Vagina (tissue), 2 donors: ENCODE results near the gene LYSMD2. TPM values are rescaled to one million over a fixed set of nuclear protein-coding genes. Genes with fewer than 3 reads are reported as not detected.

ENCODE experiments used
- DNase-seq, 2 donors: peaks; one replicate each; pipeline ENCODE4 v3.0.0-alpha.2; 2017; ENCODE audit errors: extremely low spot score in 2 of 2
- H3K27ac ChIP-seq: fragments of 200-600 bp; sonication (generic); one replicate; pipeline ENCODE4 v1.5.1; 2019
- H3K27me3 ChIP-seq: fragments of 200-600 bp; sonication (generic); one replicate; pipeline ENCODE4 v1.5.1; 2019
- H3K36me3 ChIP-seq, 2 donors: fragments of 200-600 bp; sonication (generic); one replicate each; pipeline ENCODE4 v1.5.1; 2017 to 2019
- H3K4me1 ChIP-seq: fragments of 200-600 bp; sonication (generic); one replicate; pipeline ENCODE4 v1.5.1; 2019
- H3K4me3 ChIP-seq, 2 donors: fragments of 200-600 bp; sonication (generic); 1 replicate in 1 of 2; 2 replicates in 1 of 2; pipeline ENCODE4 v1.5.1; 2016 to 2019
- H3K9me3 ChIP-seq: fragments of 200-600 bp; sonication (generic); one replicate; pipeline ENCODE4 v1.5.1; 2019
- POLR2A ChIP-seq, 2 donors: fragments of 450-650 bp; IDR thresholded peaks; one replicate each; pipeline ENCODE4 v1.6.1; 2017; ENCODE audit warnings: antibody characterized with exemption in 2 of 2, mild to moderate bottlenecking in 2 of 2, moderate library complexity in 2 of 2
- POLR2AphosphoS5 ChIP-seq, 2 donors: sonication (generic); formaldehyde crosslinking; IDR thresholded peaks; one replicate each; pipeline ENCODE4 v1.9.0; 2017; ENCODE audit warnings: antibody characterized with exemption in 2 of 2, mild to moderate bottlenecking in 2 of 2, low read depth in 1 of 2; ENCODE audit not compliant: insufficient read depth in 1 of 2
- intact Hi-C: fragments of 100-400 bp; cut with DNase I; formaldehyde crosslinking; loops from one replicate; pipeline ENCODE4 v1.15.1; 2023
- total RNA-seq: library from RNA; depleted of rRNA; stranded (reverse); fragments of >200 nt; gene quantifications from one replicate; pipeline ENCODE4 v1.2.3, GENCODE V29; 2016
- TF ChIP-seq, protein P1 (sequence below), 3 experiments: fragments of 450-650 bp in 2 of 3; fragments of 200-600 bp in 1 of 3; sonication (generic) in 1 of 3; IDR thresholded peaks; one replicate each; pipeline ENCODE4 v1.5.1; 2017 to 2019; ENCODE audit warnings: antibody characterized with exemption in 3 of 3, mild to moderate bottlenecking in 2 of 3, moderate library complexity in 2 of 3

The LYSMD2 gene
- total RNA-seq, 1 donor from 2014 or later, result 16.9 TPM

DNA sequence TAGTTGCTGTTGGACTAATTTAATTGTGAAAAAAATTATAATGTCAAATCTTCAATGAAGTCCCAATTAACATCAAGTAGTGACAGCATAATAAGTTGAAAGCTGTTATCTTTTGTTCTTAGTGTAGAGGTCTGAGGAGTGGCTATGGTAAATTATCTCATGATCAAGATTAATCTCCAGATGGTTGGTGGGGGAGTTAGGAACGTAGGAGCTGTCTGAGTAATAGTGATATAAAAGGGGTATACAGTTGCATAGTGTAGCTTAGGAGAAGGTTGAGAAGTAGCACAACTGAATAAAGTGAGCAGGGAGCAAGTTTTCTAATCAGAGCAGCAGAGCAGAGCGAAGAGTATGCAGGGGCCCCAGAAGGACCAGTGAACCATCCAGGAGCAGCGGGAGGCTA lies 33.4 kb upstream of the LYSMD2 start:
- Histone ChIP-seq H3K4me3 (no peak overlapping the region), H3K27ac (no peak overlapping the region), H3K27me3 (no peaks in the 10 kb centered on the region), H3K9me3 (no peaks in the 10 kb centered on the region), H3K36me3 (peaks cover 0 to 28% of the 10 kb centered on the region in 2 donors), H3K4me1 (peaks cover 3% of the 10 kb centered on the region)
- TF ChIP-seq, protein P1, sequence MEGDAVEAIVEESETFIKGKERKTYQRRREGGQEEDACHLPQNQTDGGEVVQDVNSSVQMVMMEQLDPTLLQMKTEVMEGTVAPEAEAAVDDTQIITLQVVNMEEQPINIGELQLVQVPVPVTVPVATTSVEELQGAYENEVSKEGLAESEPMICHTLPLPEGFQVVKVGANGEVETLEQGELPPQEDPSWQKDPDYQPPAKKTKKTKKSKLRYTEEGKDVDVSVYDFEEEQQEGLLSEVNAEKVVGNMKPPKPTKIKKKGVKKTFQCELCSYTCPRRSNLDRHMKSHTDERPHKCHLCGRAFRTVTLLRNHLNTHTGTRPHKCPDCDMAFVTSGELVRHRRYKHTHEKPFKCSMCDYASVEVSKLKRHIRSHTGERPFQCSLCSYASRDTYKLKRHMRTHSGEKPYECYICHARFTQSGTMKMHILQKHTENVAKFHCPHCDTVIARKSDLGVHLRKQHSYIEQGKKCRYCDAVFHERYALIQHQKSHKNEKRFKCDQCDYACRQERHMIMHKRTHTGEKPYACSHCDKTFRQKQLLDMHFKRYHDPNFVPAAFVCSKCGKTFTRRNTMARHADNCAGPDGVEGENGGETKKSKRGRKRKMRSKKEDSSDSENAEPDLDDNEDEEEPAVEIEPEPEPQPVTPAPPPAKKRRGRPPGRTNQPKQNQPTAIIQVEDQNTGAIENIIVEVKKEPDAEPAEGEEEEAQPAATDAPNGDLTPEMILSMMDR (IDR thresholded peaks at IDR 0.05), result no peak
- TF ChIP-seq POLR2AphosphoS5 (IDR thresholded peaks at IDR 0.05; ENCODE audit: insufficient read depth in 1 of 2, low read depth in 1 of 2) (no peak), POLR2A (IDR thresholded peaks at IDR 0.05) (no peak)
- DNase-seq, result no peak
- intact Hi-C loops, result no loop called here

DNA sequence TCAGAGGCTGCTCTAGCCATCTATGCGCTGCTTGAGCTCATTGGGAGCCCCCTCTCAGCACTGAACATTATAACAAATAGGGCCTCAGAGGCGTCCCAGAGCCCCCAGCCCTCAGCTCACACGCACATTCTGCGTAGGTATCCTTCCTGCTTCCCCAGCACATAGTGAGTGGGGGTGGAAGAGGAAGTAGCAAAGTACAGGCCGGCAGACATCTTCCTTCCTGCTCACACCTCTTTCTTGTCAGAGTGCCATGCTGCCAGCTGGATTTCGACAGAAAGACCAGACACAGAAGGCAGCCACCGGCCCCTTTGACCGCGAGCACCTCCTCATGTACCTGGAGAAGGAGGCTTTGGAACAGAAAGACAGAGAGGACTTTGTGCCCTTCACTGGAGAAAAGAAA lies 30.6 kb upstream of the LYSMD2 start:
- intact Hi-C loops, result no loop called here
- no peaks in the 10 kb centered on the region for H3K9me3 ChIP-seq
- no peaks in the 10 kb centered on the region for H3K27me3 ChIP-seq
- H3K36me3 ChIP-seq, result peaks cover 0 to 15% of the 10 kb centered on the region in 2 donors
- DNase-seq, result no peak
- no peak overlapping the region for H3K4me3 ChIP-seq
- no peak for TF ChIP-seq POLR2A (IDR thresholded peaks at IDR 0.05)
- TF ChIP-seq POLR2AphosphoS5 (IDR thresholded peaks at IDR 0.05; ENCODE audit: insufficient read depth in 1 of 2, low read depth in 1 of 2), result no peak
- TF ChIP-seq, protein P1 (IDR thresholded peaks at IDR 0.05), result no peak
- peaks cover 3% of the 10 kb centered on the region for H3K4me1 ChIP-seq
- no peak overlapping the region for H3K27ac ChIP-seq

DNA sequence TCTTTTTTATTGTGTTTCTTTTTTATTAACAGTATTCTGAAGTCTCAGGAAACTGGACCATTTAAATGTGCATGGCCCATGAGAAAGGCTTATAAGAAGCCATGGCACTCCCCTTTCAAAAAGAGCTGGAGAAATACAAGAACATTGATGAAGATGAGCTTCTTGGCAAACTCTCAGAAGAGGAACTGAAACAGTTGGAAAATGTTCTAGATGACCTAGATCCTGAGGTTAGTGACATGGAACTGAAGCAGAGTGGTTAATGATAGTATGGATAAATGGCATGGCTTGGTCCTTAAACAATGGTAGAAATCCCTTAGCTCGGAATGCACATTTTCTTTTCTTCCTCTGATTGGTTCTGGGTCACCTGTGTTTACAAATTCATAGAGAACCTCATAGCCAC lies 28.9 kb upstream of the LYSMD2 start:
- DNase-seq, result no peak
- TF ChIP-seq, protein P1 (IDR thresholded peaks at IDR 0.05), result no peak
- TF ChIP-seq POLR2AphosphoS5 (IDR thresholded peaks at IDR 0.05; ENCODE audit: insufficient read depth in 1 of 2, low read depth in 1 of 2) (no peak), POLR2A (IDR thresholded peaks at IDR 0.05) (no peak)

DNA sequence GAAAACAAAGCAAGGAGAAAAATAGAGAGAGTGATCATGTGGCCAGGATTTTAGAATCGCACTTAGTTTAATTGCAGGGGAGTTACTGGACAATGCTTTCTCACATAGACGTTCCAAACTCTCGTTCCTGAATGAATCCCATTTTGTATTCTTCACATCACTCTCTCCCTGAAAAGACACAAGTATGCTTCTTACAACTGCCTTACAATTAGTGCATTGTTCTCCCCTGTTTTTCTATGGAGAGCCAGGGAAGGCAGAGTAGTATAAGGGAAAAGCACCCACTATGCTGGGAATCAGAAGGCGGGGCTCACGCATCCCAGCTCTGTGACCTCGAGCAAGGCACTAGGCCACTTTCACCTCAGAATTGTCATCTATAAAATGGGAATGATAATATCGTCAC lies 28.3 kb upstream of the LYSMD2 start:
- DNase-seq, result no peak
- Histone ChIP-seq H3K27ac (no peak overlapping the region), H3K36me3 (peaks cover 0 to 4% of the 10 kb centered on the region in 2 donors), H3K4me3 (no peak overlapping the region), H3K9me3 (no peaks in the 10 kb centered on the region), H3K4me1 (no peaks in the 10 kb centered on the region), H3K27me3 (no peaks in the 10 kb centered on the region)
- TF ChIP-seq POLR2AphosphoS5 (IDR thresholded peaks at IDR 0.05; ENCODE audit: insufficient read depth in 1 of 2, low read depth in 1 of 2), result no peak
- TF ChIP-seq POLR2A (IDR thresholded peaks at IDR 0.05), result no peak
- TF ChIP-seq, protein P1 (IDR thresholded peaks at IDR 0.05), result no peak
- intact Hi-C loops, result no loop called here

More for the DNA sequence above, 28.9 kb upstream of the LYSMD2 start:
- no peaks in the 10 kb centered on the region for H3K4me1 ChIP-seq
- intact Hi-C loops, result no loop called here
- H3K9me3 ChIP-seq, result no peaks in the 10 kb centered on the region
- no peak overlapping the region for H3K4me3 ChIP-seq
- no peak overlapping the region for H3K27ac ChIP-seq
- no peaks in the 10 kb centered on the region for H3K27me3 ChIP-seq
- peaks cover 0 to 8% of the 10 kb centered on the region in 2 donors for H3K36me3 ChIP-seq

DNA sequence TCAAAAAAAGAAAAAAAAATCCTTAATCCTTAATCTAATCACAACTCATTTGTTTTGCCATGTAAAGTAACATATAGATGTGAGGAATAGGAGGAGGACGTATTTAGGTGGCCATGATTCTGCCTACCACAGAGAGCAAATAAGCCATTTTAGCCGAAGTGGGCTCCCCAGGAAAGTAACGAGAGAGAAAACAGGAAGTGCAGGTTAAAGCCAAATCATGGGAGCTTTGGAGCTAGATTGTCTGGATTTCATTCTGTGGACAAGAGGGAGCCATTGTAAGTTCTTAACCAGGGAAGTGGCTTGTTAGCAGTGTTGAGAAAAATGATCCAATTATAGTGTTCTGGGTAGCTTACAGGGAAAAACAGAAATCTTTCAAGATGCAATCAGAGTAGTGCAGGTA lies 23.4 kb upstream of the LYSMD2 start:
- no peaks in the 10 kb centered on the region for H3K36me3 ChIP-seq
- no peak for DNase-seq
- intact Hi-C loops, result no loop called here
- H3K4me1 ChIP-seq, result no peaks in the 10 kb centered on the region
- H3K4me3 ChIP-seq, result no peak overlapping the region
- no peaks in the 10 kb centered on the region for H3K27me3 ChIP-seq
- H3K9me3 ChIP-seq, result no peaks in the 10 kb centered on the region
- no peak overlapping the region for H3K27ac ChIP-seq
- TF ChIP-seq POLR2A (IDR thresholded peaks at IDR 0.05) (no peak), POLR2AphosphoS5 (IDR thresholded peaks at IDR 0.05; ENCODE audit: insufficient read depth in 1 of 2, low read depth in 1 of 2) (no peak)
- TF ChIP-seq, protein P1 (IDR thresholded peaks at IDR 0.05), result no peak
